Type B pancreatic cell (in vitro differentiated cells): ENCODE data around the gene GATB. TPM values are rescaled to one million over a fixed set of nuclear protein-coding genes. Genes with fewer than 3 reads are reported as not detected.

Experiments used
- DNase-seq: peaks from one replicate; pipeline ENCODE4 v3.0.0; 2021; ENCODE audit warnings: mixed read lengths; ENCODE audit not compliant: unreplicated experiment; ENCODE audit errors: extremely low spot score
- H3K27ac Mint-ChIP-seq: 2 replicates; pipeline ENCODE4 v1.8.0; 2021; ENCODE audit warnings: mild to moderate bottlenecking, mixed read lengths
- H3K27me3 Mint-ChIP-seq: 2 replicates; pipeline ENCODE4 v1.8.0; 2021; ENCODE audit warnings: mixed read lengths
- H3K36me3 Mint-ChIP-seq: 2 replicates; pipeline ENCODE4 v1.8.0; 2021; ENCODE audit warnings: mixed read lengths
- H3K4me1 Mint-ChIP-seq: one replicate; pipeline ENCODE4 v1.8.0; 2021; ENCODE audit warnings: mixed read lengths; ENCODE audit not compliant: unreplicated experiment
- H3K4me3 Mint-ChIP-seq: 2 replicates; pipeline ENCODE4 v1.8.0; 2021; ENCODE audit warnings: mild to moderate bottlenecking, mixed read lengths
- H3K9me3 Mint-ChIP-seq: 2 replicates; pipeline ENCODE4 v1.8.0; 2021; ENCODE audit warnings: mixed read lengths
- total RNA-seq: library from RNA; stranded (reverse); gene quantifications from 2 replicates; pipeline ENCODE4 v1.2.1, GENCODE V29; 2021; ENCODE audit warnings: low replicate concordance
- TF ChIP-seq, protein P1 (sequence below): fragments of 200-600 bp; sonication (generic); conservative IDR thresholded peaks from 2 replicates; pipeline ENCODE4 v1.5.0; 2021; ENCODE audit warnings: antibody characterized with exemption, mild to moderate bottlenecking

Gene GATB
- total RNA-seq, 1 donor from 2014 or later: 22.9 TPM

DNA sequence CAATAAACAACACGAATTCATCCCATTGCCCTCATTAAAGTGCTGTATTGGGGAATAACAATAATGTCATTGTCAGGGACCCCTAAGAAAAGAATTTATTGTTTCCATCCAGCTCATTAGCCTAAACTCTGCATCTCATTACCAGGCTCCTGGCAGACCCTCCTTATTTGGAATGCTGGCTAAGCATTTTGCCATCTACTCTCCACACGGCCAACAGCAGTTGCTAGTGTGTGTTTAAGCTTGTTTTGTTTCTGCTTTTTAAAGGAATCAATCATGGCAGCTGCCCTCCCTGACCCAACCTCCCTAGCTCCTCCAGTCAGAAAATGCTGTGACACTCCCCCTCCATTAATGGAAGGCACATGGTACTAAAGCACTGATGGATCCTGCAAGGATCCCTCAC, 43.5 kb downstream of the GATB start:
- TF ChIP-seq, protein P1, sequence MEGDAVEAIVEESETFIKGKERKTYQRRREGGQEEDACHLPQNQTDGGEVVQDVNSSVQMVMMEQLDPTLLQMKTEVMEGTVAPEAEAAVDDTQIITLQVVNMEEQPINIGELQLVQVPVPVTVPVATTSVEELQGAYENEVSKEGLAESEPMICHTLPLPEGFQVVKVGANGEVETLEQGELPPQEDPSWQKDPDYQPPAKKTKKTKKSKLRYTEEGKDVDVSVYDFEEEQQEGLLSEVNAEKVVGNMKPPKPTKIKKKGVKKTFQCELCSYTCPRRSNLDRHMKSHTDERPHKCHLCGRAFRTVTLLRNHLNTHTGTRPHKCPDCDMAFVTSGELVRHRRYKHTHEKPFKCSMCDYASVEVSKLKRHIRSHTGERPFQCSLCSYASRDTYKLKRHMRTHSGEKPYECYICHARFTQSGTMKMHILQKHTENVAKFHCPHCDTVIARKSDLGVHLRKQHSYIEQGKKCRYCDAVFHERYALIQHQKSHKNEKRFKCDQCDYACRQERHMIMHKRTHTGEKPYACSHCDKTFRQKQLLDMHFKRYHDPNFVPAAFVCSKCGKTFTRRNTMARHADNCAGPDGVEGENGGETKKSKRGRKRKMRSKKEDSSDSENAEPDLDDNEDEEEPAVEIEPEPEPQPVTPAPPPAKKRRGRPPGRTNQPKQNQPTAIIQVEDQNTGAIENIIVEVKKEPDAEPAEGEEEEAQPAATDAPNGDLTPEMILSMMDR: no peak
- H3K36me3 Mint-ChIP-seq: peaks cover 9% of the 10 kb centered on the region
- peaks cover 21% of the 10 kb centered on the region for H3K4me1 Mint-ChIP-seq
- no peaks in the 10 kb centered on the region for H3K9me3 Mint-ChIP-seq
- no peaks in the 10 kb centered on the region for H3K27me3 Mint-ChIP-seq
- no peak for DNase-seq
- no peak overlapping the region for H3K4me3 Mint-ChIP-seq
- no peak overlapping the region for H3K27ac Mint-ChIP-seq

DNA sequence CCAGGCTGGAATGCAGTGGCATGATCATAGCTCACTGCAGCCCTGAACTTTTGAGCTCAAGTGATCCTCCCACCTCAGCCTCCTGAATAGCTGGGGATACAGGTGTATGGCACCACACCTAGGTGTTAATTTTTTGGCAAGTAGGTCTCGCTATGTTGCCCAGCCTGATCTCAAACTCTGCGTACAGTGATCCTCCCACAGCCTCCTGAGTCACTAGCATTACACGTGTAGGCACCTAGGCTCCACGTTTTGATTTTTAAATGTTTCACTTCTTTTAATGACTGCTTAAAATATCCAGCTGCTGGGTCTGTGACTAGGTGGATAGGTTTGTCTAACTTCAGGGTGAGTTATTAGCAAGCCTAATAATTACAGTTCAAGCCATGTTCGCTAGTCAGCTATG, 44.5 kb downstream of the GATB start:
- no peak for DNase-seq
- no peaks in the 10 kb centered on the region for H3K27me3 Mint-ChIP-seq
- H3K27ac Mint-ChIP-seq: no peak overlapping the region
- TF ChIP-seq, protein P1: no peak
- H3K36me3 Mint-ChIP-seq: peaks cover 9% of the 10 kb centered on the region
- peaks cover 21% of the 10 kb centered on the region for H3K4me1 Mint-ChIP-seq
- H3K4me3 Mint-ChIP-seq: no peak overlapping the region
- H3K9me3 Mint-ChIP-seq: no peaks in the 10 kb centered on the region

DNA sequence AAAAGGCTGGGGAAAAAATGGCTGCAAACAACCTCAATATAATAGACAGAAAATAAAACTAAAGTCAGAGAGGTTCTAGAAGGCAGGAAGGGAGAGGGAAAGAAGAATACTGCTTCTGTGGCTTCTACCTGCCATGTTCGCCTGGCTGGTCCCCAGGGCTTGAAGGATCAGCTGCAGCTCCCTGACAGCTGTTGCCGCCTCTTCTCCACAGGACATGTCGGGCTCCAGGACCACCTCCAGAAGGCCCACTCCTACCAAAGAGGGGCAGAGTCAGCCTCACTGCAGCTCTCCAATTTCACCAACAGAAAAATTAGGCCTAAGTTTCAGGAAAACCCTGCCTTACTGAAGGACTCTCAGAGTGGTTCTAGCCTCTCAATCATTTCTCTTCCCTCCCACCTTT, 44.9 kb downstream of the GATB start:
- no peak for DNase-seq
- no peak overlapping the region for H3K4me3 Mint-ChIP-seq
- no peaks in the 10 kb centered on the region for H3K9me3 Mint-ChIP-seq
- no peak overlapping the region for H3K27ac Mint-ChIP-seq
- TF ChIP-seq, protein P1: no peak
- peaks cover 21% of the 10 kb centered on the region for H3K4me1 Mint-ChIP-seq
- peaks cover 9% of the 10 kb centered on the region for H3K36me3 Mint-ChIP-seq
- no peaks in the 10 kb centered on the region for H3K27me3 Mint-ChIP-seq

DNA sequence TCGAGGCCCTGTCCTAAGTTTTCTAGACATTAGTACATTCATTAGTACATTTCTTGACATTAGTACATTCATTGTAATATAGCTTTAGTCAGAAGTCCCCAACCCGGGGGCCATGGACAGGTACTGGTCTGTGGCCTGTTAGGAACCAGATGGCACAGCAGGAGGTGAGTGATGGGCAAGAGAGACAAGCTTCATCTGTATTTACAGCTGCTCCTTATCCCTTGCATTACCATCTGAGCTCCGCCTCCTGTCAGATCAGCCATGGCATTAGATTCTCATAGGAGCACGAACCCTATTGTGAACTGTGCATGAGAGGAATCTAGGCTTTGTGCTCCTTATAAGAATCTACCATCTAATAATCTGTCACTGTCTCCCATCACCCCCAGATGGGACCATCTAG, 48.0 kb downstream of the GATB start:
- no peak for DNase-seq
- Mint-ChIP-seq H3K9me3 (no peaks in the 10 kb centered on the region), H3K4me3 (no peak overlapping the region), H3K36me3 (peaks cover 5% of the 10 kb centered on the region), H3K4me1 (peaks cover 10% of the 10 kb centered on the region), H3K27ac (no peak overlapping the region), H3K27me3 (no peaks in the 10 kb centered on the region)
- TF ChIP-seq, protein P1: no peak

DNA sequence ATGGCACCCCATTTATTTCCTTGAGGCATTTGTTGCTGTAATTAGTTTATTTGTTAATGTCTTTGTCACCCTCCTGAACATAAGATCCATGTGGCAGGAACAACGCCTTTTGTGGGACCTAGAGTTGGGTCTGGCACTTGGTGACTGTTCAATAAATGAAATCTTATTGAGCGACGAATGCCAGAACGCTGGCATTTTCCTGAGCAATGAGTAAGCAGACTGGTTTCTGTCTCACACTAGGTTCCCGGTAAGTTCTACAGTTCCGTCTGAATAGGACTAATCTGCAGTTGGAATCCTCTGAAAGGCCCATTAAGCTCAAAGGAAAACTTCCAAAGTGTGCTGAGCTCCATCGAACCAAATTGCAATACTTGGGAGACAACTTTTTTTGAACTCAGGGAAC, 49.2 kb downstream of the GATB start:
- TF ChIP-seq, protein P1: no peak

DNA sequence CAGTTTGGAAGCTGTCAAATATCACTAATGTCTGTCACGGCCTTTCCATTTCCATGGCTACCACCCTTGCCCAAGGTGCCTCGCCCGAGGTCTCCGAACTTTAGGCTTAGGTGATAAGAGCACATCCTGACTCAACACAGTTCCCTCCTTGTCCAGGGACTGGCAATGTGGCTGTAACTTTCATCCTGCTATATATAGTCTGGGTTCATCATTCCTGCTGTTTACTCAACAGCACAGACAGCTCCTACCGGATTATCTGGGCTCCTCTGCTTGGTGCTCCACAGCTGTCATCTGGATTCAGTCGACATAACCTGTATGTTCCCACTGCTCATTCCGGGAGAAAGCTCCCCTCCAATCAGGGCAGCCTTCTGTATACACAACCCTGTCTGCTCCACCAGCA, 51.2 kb downstream of the GATB start:
- TF ChIP-seq, protein P1: no peak
- H3K36me3 Mint-ChIP-seq: peaks cover 10% of the 10 kb centered on the region
- no peak for DNase-seq
- H3K4me1 Mint-ChIP-seq: peaks cover 5% of the 10 kb centered on the region
- no peak overlapping the region for H3K27ac Mint-ChIP-seq
- H3K27me3 Mint-ChIP-seq: no peaks in the 10 kb centered on the region
- no peaks in the 10 kb centered on the region for H3K9me3 Mint-ChIP-seq
- no peak overlapping the region for H3K4me3 Mint-ChIP-seq

More for the DNA sequence above, 49.2 kb downstream of the GATB start:
- Mint-ChIP-seq H3K9me3 (no peaks in the 10 kb centered on the region), H3K4me1 (peaks cover 5% of the 10 kb centered on the region), H3K4me3 (no peak overlapping the region), H3K27me3 (no peaks in the 10 kb centered on the region), H3K36me3 (peaks cover 6% of the 10 kb centered on the region), H3K27ac (no peak overlapping the region)
- DNase-seq: no peak
